HG02642 (cell line): ENCODE results near the gene CLDN18.

Experiments
- ATAC-seq: cut with Tn5 transposase; IDR thresholded peaks from one replicate; pipeline ENCODE4 v1.9.1; 2021; ENCODE audit warnings: mild to moderate bottlenecking; ENCODE audit not compliant: unreplicated experiment, poor library complexity

Gene CLDN18

DNA sequence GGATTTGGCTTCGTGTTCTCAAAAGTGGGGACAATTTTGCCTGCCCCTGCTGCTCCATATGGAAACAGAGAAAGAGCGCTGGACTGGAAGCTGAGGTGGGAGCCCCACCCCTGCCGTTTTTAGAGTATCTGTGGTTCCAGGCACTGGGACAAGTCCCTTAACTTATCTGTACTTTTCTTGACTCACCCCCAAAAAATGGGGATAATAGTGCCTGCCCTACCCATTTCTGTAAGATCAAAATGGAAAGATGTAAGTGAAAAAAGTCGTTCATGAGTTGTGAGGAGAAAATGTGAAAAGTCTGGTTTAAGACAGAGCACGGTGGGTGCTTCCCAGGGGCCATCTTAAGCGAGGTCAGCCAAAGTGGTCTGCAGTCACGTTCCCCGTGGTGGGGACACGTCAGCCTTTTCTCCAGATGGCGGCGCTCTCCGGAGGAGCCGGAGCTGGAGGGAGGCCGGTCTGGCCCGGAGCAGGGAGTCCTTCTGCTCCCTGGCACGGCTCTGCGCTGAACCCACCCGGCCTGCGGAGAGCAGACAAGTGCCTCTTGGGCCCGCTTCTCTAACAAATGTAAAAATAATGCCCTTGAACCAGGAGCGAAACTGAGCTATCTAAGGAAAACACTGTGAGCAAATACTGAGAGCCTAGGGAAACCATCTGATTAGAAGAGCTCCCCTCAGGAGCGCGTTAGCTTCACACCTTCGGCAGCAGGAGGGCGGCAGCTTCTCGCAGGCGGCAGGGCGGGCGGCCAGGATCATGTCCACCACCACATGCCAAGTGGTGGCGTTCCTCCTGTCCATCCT lies at the start of gene CLDN18:
Gene CLDN18 (plus strand): TSS at position 690 of the 797 bp plus-strand sequence. CDS start 61 bp downstream, at position 751.
- ATAC-seq, result no peak

GRCh38 chr3:137962251-137962650 lies 47.7 kb upstream of the CLDN18 start:
- no peak for ATAC-seq

DNA sequence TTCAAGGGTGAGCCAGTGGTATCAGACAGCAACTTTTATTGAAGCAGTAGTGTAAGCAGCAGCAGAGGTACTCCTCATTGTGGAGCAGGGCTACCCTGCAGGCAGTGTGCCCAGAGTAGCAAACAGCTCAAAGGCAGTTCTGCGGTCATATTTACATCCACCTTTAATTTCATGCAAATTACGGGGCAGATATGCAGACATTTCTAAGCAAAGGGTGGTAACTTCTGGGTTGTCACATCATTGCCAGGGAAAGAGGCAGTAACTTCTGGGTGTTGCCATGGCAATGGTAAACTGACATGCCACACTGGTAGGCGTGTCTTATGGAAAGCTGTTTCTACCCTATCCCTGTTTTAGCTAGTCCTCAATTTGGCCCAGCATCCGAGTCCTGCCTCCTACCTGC lies 46.5 kb upstream of the CLDN18 start:
- no peak for ATAC-seq

- ATAC-seq, result peak; percentile 98
Measured at GRCh38 chr3:137970914-137971831, 38.8 kb upstream of the CLDN18 start.

GRCh38 chr3:137972396-137972795 lies 37.6 kb upstream of the CLDN18 start:
- no peak for ATAC-seq

DNA sequence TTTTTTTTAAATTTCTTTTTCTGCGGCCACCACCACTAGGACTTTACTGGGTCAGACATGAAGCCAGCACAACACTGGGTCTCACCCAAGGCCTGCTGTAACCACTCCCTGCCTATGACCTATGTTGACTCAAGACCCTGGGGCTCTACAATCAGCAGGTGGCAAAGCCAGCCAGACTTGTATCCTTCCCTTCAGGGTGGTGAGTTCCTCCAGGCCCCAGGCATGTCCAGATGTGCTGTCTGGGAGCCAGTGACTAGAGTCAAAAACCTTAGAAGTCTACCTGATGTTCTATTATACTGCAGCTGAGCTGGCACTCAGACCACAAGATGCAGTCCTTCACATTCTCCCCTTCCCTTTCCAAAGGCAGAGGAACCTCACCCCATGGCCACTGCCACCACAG lies 31.6 kb upstream of the CLDN18 start:
- ATAC-seq, result no peak

DNA sequence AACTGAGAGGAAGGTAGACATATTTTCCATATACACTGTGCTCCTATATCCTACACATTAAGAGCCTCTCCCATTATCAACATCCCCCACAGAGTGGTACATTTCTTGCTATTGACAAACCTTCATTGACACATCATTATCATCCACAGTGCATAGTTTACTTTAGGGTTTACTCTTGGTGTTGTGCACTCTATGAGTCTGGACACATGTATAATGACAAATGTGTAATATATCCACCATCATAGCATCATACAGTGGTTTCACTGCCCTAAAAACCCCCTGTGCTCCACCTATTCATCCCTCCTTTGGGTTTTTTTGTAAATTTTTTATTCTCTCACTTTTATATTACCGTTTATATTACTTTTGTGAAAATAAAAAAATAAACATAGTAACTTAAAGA lies 22.2 kb upstream of the CLDN18 start:
- ATAC-seq, result no peak

GRCh38 chr3:137988152-137988551 lies 21.8 kb upstream of the CLDN18 start:
- ATAC-seq, result peak; percentile 75

GRCh38 chr3:137988982-137989381 lies 21.0 kb upstream of the CLDN18 start:
- peak; percentile 73 for ATAC-seq

DNA sequence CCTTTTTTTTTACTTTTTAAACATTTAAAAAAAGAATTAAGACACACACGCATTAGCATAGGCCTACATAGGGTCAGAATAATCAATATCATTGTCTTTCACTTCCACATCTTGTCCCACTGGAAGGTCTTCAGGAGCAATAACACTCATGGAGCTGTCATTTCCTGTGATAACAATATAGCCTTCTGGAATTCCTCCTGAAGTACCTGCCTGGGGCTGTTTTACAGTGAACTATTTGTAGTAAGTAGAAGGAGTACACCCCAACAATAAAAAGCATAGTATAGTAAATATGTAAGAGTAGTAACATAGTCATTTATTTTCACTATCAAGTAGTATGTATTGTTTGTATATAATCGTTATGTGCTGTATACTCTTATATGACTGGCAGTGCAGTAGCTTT lies 19.5 kb upstream of the CLDN18 start:
- no peak for ATAC-seq

DNA sequence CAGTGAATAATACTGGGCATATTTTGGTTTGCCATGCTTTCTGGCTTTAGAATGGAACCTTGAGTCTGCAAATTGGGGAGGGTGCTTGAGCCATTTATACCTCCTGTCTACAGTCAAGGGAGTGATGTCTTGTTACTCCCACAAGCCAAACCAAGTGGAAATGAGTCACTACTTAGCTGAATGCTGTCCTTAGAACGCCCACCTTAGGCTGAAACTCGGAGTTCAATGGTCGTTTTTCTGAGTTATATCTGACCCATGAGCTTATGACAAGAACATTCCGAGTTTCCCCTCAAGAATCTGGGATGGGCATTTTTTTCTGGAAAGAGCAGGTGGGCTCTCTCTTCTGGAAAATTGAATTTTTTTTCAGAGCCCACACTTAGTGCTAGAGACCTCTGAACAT lies 17.4 kb upstream of the CLDN18 start:
- no peak for ATAC-seq

DNA sequence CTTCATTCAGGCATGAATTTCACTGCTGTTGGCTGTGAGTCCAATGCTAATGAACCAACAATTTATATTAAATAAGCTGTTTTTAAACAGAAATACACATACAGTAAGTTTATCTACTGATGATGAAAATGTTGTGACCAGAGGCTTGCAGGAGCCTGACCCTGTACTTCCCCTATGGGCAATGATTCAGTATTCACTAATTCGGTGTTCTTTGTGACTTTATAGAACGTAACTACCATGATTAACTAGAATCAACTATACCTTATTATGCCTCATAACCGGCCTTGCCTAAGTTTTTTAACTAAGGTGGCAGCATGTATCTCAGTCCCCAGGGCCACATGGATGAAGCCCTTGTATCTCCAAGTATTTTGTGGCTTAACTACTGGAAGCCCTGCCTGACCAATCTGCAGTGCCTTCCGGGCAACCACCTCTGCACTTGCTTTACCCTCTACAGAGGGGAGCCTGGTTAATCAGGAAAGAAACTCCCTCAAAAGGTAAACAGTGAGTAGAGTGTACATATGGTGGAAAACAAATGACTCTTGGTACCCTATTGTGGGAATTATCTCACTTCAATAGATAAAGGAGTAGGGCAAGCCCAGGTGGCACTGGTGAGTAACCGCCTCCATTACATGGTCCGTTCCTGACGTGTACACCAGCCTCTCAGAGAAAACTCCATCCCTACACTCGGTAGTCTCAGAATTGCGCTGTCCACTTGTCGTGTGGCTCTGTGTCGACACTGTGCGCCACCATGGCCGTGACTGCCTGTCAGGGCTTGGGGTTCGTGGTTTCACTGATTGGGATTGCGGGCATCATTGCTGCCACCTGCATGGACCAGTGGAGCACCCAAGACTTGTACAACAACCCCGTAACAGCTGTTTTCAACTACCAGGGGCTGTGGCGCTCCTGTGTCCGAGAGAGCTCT lies 11.6 kb upstream of the CLDN18 start:
- no peak for ATAC-seq

DNA sequence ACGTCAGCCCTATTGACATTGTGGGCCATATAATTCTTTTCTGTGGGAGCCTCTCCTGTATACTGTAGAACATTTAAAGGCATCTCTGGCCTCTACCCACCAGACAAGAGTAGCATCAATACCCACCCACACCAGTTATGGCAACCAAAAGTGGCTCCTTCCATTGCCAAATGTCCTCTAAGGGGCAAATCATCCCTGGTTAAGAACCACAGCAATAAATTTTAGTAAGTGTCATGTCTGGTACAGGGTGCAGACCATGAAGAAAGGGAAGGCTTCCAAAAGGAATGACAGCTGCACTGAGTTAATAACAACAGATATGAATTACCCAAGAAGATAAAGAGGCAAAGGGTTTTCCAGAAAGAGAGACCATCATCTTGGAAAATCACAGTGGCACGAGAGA lies 6.9 kb upstream of the CLDN18 start:
- no peak for ATAC-seq

GRCh38 chr3:138005627-138006026 lies 4.3 kb upstream of the CLDN18 start:
- ATAC-seq, result no peak

GRCh38 chr3:138007898-138008297 lies 2.1 kb upstream of the CLDN18 start:
- no peak for ATAC-seq

DNA sequence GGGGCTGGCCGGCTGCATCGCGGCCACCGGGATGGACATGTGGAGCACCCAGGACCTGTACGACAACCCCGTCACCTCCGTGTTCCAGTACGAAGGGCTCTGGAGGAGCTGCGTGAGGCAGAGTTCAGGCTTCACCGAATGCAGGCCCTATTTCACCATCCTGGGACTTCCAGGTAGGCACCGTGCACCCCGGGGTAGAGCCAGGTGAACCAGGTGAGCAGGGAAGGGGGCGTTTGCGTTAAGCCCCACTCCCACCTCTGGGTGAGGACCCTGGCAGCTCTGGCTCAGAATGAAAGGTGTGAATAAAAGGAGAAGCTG lies 267 bp downstream of the CLDN18 start:
- no peak for ATAC-seq

DNA sequence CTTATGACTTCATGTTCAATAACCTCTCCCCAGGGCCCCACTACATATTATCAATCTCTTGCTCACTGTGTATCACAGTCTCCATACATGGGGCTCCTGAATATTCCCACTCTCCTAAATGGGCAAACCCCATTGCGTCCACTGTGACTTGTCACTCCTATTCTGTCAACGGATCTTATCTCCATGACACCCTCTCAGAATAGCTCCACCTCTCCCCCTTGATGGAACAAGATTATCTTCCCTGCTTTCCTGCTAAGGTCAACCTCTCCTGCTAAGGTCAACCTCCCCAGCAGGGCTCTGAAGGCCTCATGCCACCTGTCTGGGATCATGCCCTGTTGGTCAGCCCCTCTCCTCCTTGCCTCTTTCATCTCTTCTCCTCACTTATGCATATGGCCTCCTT lies 1.8 kb downstream of the CLDN18 start:
- ATAC-seq, result no peak

GRCh38 chr3:138012526-138012925 lies 2.6 kb downstream of the CLDN18 start:
- ATAC-seq, result no peak

DNA sequence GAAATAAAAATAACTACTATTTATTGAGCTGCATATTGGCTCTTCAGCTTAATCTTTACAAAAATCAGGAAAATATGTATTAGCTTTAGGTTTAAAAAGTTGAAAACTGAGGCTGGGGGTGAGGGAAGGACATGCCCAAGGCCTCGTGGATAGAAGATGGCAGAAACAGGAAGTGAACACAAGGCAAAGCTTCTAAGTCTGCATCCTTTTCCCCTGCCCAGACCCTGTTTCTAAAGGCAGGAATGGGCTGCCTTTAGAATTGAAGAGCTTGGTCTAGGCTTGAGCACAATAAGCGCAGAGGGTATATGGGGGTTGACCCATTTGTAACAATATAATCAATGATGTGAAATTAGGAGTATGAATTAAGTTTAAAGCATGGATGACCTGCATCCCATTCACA lies 6.1 kb downstream of the CLDN18 start:
- ATAC-seq, result no peak

- ATAC-seq, result no peak
Measured at GRCh38 chr3:138019281-138020069, 9.5 kb downstream of the CLDN18 start.
